ENCODE measurements around the gene NCKIPSD. TPM values are rescaled to one million over a fixed set of nuclear protein-coding genes. Genes with fewer than 3 reads are reported as not detected.

NCKIPSD gene
- total RNA-seq, 1 donor from 2014 or later: 26.3 TPM

DNA sequence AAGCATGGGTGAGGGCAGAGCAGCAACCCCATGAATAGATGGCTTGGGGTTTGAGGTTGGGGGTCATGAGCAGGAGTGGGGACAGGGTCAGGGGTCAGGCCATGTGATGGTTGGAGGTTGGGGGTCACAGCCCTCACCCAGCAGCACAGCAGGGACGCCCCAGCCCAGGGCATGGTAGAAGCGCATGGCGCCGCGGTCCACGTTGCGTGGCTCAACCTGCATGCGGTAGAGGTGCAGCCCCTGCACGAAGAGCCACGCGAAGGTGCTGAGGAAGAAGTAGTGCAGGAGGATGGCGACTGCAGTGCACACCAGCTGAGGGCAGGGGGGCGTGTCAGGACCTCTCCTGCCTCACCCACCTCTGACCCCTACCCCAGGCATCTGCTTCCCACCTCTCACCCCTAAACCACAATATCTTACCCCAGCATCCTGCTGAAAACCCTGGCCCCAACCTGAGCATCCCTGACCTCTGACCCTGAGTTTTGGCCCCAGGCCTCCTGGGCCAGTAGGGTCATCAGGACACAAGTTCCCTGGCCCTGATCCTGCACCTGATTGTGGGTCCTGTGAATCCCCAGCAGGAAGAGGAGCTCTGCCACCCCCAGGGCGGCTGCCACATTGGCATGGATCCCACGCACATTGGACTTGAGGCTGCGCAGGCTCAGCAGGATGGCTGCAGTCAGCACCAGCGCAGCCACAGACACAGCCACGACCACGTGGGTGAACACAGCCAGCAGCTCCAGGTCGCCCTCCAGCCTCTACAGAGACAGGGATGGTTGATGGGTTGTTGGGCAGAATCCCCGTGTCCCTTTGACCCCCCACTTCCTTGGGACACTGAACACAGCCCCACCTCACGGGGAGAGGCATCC is 40.6 kb downstream of the NCKIPSD start:
- Mint-ChIP-seq H3K4me1 (ENCODE audit: unreplicated experiment) (no peaks in the 10 kb centered on the region), H3K27ac (ENCODE audit: unreplicated experiment) (no peak overlapping the region), H3K4me3 (ENCODE audit: unreplicated experiment) (no peak overlapping the region), H3K27me3 (ENCODE audit: unreplicated experiment) (no peaks in the 10 kb centered on the region), H3K9me3 (ENCODE audit: unreplicated experiment) (no peaks in the 10 kb centered on the region), H3K36me3 (ENCODE audit: unreplicated experiment) (peaks cover 3% of the 10 kb centered on the region)
- TF ChIP-seq, protein P1, sequence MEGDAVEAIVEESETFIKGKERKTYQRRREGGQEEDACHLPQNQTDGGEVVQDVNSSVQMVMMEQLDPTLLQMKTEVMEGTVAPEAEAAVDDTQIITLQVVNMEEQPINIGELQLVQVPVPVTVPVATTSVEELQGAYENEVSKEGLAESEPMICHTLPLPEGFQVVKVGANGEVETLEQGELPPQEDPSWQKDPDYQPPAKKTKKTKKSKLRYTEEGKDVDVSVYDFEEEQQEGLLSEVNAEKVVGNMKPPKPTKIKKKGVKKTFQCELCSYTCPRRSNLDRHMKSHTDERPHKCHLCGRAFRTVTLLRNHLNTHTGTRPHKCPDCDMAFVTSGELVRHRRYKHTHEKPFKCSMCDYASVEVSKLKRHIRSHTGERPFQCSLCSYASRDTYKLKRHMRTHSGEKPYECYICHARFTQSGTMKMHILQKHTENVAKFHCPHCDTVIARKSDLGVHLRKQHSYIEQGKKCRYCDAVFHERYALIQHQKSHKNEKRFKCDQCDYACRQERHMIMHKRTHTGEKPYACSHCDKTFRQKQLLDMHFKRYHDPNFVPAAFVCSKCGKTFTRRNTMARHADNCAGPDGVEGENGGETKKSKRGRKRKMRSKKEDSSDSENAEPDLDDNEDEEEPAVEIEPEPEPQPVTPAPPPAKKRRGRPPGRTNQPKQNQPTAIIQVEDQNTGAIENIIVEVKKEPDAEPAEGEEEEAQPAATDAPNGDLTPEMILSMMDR (IDR thresholded peaks at IDR 0.05): no peak
- DNase-seq (ENCODE audit: extremely low spot score, unreplicated experiment): no peak

DNA sequence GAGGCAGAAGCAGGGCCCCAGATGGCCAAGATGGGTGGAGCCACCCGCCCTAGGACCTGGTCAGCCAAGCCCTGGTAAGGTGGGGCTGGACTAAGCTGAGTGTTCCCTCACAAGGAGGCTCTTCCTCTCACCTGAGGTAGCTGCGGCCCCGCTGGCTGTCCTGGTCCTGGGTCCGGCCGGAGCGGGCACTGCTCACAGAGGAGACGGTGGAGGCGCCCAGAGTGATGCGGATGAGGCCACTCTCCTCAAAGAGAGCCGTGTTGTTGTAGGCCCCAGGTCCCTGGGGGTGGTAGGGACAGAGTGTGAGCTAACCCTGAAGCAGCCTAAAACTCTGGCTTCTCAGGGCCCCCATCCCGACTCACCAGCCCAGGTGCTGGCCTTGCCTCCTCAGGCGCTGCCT is 43.1 kb downstream of the NCKIPSD start:
- H3K4me3 Mint-ChIP-seq (ENCODE audit: unreplicated experiment): no peak overlapping the region
- no peak for DNase-seq (ENCODE audit: extremely low spot score, unreplicated experiment)
- TF ChIP-seq, protein P1 (IDR thresholded peaks at IDR 0.05): no peak
- no peaks in the 10 kb centered on the region for H3K9me3 Mint-ChIP-seq (ENCODE audit: unreplicated experiment)
- H3K27ac Mint-ChIP-seq (ENCODE audit: unreplicated experiment): no peak overlapping the region
- peaks cover 3% of the 10 kb centered on the region for H3K36me3 Mint-ChIP-seq (ENCODE audit: unreplicated experiment)
- H3K4me1 Mint-ChIP-seq (ENCODE audit: unreplicated experiment): no peaks in the 10 kb centered on the region
- no peaks in the 10 kb centered on the region for H3K27me3 Mint-ChIP-seq (ENCODE audit: unreplicated experiment)

DNA sequence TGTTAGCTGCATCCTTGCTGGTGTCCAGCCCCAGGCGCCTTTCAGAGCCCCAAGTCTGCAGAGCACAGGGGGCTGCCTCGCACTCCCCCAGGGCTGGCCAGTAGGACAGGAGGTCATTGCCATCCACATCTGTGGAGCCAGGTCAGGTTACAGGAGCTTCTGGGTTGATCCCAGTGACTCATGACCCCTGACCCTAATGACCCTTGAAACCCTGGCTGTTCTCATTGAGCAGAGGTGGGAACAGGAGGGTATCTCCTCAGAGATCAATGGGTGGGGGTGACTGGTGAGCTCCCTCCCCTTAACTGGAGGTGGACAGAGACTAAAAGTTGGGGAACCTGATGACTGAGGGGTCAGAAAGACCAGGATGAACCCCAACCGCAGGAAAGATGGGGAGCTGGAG is 44.3 kb downstream of the NCKIPSD start:
- Mint-ChIP-seq H3K4me1 (ENCODE audit: unreplicated experiment) (peaks cover 9% of the 10 kb centered on the region), H3K9me3 (ENCODE audit: unreplicated experiment) (no peaks in the 10 kb centered on the region), H3K4me3 (ENCODE audit: unreplicated experiment) (no peak overlapping the region), H3K27ac (ENCODE audit: unreplicated experiment) (no peak overlapping the region), H3K27me3 (ENCODE audit: unreplicated experiment) (no peaks in the 10 kb centered on the region), H3K36me3 (ENCODE audit: unreplicated experiment) (peaks cover 3% of the 10 kb centered on the region)
- no peak for DNase-seq (ENCODE audit: extremely low spot score, unreplicated experiment)
- TF ChIP-seq, protein P1 (IDR thresholded peaks at IDR 0.05): no peak

DNA sequence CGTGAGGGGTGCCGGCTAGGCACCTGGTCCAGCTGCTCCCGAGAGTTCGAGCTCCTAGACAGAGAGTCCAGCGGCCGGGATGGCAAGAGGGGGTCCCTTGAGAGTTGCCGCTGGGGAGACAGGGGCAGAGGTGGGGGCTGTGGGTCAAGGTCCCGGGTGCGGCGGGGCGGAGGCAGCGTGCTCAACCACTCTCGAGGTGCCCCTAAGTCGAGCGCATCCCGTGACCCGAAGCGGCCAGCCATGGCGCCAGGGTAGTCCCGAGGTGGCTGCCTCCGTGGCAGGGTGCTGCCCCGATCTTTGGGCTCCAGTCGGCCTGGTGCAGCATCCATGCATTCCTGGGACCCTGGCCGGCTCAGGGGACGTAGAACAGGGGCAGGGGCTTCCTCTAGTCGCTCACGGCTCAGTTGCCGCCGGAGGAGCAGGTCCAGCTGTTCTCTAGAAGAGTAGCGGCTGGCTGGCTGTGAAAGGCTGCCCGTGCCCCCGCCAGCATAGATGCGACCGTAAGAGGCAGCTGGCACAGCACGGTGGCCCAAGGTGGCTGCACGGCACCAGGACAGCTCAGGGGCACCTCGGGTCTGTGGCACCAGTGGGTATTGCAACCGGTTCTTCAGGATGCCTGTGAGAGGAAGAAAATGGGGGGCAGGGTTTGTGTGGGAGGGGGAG is 45.6 kb downstream of the NCKIPSD start:
- Mint-ChIP-seq H3K36me3 (ENCODE audit: unreplicated experiment) (peaks cover 3% of the 10 kb centered on the region), H3K4me3 (ENCODE audit: unreplicated experiment) (no peak overlapping the region), H3K9me3 (ENCODE audit: unreplicated experiment) (no peaks in the 10 kb centered on the region), H3K27me3 (ENCODE audit: unreplicated experiment) (no peaks in the 10 kb centered on the region), H3K27ac (ENCODE audit: unreplicated experiment) (no peak overlapping the region), H3K4me1 (ENCODE audit: unreplicated experiment) (peaks cover 18% of the 10 kb centered on the region)
- TF ChIP-seq, protein P1 (IDR thresholded peaks at IDR 0.05): no peak
- no peak for DNase-seq (ENCODE audit: extremely low spot score, unreplicated experiment)

DNA sequence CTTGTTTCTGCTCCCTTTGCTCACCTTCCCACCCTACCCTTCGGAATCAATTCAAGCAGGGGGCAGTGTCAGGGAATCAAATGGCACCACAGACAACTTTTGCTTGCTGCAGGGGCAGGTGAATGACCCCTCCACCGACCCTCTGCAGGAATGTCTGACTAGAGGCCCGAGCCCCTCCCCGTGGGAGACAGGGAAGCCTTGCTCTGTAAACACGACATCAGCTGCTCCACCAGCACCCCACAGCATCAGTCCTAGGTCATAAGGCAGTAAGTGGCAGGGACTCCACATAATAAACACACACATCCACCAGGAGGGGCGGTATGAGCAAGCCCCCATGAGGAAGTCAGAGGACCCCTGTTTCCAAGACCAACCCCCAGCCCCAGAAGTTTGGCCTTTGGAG is 48.4 kb downstream of the NCKIPSD start:
- Mint-ChIP-seq H3K9me3 (ENCODE audit: unreplicated experiment) (no peaks in the 10 kb centered on the region), H3K27ac (ENCODE audit: unreplicated experiment) (peak overlapping the region; percentile 57), H3K36me3 (ENCODE audit: unreplicated experiment) (peaks cover 3% of the 10 kb centered on the region), H3K4me3 (ENCODE audit: unreplicated experiment) (peak overlapping the region; percentile 1), H3K4me1 (ENCODE audit: unreplicated experiment) (peaks cover 32% of the 10 kb centered on the region), H3K27me3 (ENCODE audit: unreplicated experiment) (no peaks in the 10 kb centered on the region)
- TF ChIP-seq, protein P1 (IDR thresholded peaks at IDR 0.05): no peak
- no peak for DNase-seq (ENCODE audit: extremely low spot score, unreplicated experiment)

Data from osteocyte (in vitro differentiated cells).